Activated CD4-positive, alpha-beta T cell treated with anti-CD3 and anti-CD28 coated beads, Interleukin-2, amount 50 U/mL, for 24 hours (primary cell): ENCODE measurements around the gene RAB2B.

Experiments used
- DNase-seq, 2 donors: peaks; one replicate each; pipeline ENCODE4 v3.0.0-alpha.2; 2020; ENCODE audit warnings: low read depth in 1 of 2, low spot score in 1 of 2

Gene RAB2B

DNA sequence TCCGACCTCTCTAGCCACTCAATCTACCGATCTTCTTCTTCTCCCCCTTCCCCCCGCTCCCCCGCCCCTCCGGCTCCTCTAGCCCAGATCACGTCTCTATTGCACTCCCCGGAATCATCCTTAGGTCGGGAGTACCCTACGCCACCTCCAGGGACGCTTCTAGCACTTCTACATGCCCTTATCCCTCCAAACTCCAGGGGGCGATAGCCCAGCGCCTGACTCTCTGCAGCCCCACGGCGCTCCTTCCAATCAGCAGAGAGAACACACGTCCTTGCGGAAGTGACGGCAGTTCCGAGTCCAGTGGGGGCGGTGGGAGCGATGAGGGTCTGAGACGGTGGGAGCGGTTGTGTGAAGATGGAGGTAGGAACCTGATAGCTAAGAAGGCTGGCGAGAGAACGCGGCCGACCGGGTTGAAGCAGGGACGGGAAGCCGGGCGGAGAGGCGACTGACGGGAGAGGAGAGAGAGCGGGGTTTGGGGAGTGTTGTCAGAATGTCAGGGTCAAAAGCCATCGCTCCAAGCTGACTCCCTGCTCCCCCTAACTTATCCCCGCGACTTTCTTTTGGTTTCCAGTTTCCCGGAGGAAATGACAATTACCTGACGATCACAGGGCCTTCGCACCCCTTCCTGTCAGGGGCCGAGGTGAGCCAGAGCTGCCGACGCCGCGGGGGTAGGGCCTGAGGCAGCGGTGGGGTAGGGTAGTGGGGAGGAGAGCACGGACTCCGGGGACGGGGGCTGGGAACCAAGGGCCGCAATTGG lies at the start of gene RAB2B, which contains the start of gene TOX4:
Gene RAB2B, minus strand, starts transcription at position 35 of the 757 bp plus-strand sequence. CDS start 87 bp downstream, outside the sequence.
Gene TOX4, plus strand, starts transcription at position 271 of the 757 bp plus-strand sequence. Its CDS starts 84 bp downstream, at position 355.
- peak; percentile 84 to 94 for DNase-seq

DNA sequence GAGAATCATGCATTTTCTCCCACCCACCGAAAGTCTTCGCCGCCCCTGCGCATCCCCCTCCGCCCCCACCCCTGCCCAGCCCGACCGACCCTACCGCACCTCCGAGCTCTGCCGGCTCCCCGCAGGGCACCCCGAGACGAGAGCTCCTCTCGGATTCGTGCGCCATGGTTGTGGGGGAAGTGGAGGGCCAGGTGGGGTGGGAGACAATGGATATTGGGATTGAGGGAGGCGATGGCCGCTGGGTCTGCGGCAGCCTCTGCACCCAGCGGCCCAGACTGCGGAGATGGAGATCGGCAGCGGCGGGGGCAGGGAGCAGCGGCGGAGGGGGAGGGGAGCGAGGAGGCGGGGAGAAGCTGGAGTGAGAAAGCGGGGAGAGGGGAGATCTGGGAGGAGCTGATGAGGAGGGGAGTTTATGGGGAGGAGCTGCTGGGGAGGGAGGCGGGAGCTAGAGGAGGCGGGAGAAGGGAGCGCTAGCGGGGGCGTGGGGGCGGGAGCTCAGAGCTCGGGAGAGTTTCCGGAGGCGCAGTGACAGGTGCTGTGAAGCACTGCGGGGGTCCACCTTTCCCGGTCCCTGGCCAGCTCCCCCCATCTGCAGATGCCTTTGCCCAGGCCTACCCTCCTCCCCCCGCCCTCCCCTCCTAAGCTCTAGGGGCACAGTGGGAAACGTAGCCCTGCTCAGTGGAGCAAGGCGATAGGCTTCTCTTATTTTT lies 49.4 kb upstream of the RAB2B start, which contains the start of gene SALL2:
Gene SALL2, minus strand, starts transcription at position 385 of the 710 bp plus-strand sequence. Its CDS starts 219 bp downstream, at position 166.
- DNase-seq = peak; percentile 29 to 57

DNA sequence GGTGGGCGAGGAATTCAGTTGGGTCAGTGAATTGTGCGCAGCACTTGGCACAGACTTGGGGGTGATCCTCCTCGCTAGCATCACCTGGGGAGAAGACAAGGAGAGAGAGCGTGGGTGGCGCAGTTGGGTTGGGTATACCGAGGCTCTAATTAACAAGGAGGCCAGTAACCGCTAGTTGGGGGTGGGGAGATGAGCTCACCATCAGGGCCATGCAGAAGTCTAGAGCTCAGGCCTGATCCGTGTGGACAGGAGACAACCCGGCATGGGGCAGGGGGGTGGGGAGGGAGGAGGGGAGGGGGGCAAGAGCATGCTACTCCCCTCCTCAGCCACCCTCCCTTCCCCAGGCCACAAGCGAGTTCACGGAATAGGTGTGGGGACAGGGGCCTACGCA lies 48.8 kb upstream of the RAB2B start:
- no peak for DNase-seq

DNA sequence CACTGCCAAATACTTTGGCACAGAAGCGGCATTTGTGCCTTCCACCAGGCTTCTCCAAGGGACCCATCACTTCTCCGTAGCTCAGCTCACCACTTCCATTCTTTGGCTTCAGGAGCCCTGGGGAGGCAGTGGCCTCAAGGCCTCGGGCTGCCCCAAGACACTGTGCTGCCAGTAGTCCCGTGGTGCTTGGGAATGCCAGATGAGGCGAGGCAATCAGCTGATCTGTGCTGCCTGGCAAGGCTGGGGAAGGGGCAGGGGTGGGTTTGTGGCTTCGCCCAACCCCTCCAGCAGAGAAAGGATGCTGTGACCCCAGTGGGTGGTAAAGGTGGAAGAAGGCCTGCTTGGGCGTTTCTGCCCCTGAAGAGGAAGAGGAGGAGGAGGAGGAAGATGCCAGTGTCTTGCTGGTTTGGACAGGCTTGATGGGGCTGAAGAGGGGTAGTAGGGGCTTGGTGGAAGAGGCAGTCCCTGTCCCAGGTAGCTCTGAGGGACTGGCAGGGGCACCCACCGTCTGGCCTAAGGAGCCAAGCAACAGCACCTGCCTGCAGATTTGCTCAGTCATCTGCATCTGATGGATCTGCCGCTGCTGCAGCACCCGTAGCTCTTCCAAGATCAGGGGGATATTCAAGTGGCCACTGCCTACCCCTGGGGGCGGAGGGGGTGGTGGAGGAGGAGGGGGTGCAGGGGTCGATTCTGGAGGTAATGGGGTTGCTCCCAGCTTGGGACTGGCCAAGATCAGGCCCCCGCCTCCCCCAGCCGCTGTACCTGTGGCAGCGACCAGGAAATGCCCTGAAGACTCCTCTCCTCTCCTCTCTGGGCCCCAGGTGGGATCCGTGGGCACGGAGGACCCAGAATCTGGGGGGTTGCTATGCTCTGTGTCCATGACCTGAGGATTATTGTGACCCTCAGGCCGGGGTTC lies 48.1 kb upstream of the RAB2B start:
- DNase-seq = no peak

DNA sequence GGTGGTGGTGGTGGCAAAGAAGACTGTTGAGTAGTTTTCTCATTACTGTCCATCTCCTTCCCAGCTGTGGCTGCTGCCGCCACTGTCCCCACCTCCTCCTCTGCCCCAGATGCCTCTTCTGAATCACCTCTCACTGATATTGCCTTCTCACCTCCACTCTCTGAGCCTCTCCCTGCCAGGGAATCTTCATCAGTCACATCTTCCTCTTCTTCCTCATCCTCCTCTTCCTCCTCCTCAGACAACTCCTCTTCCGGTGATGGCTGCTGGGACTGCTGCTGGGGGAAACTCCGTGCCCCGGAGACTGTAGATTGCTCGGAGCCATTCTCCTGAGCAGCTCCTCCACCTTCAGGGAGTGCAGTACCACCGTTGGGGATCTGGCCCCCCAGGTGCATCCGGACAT lies 46.4 kb upstream of the RAB2B start:
- no peak for DNase-seq

DNA sequence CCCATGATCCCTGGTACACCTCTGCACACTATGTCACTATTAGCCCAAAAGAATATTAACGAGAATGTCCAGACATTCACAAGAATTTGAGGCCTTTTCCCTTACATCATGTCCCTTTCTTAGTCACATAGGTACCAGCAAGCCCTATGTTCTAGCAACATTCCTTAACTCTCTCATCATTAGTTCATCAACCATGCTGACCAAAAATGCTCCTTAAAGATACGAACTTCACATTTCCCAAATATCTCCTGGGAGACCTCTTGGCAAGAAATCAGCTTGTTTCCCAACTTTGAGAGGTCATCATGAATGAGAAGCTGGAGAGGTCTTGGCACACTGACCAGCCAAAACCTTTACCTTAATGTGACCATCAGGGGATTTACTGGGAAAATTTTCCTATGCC lies 44.7 kb upstream of the RAB2B start:
- no peak for DNase-seq

DNA sequence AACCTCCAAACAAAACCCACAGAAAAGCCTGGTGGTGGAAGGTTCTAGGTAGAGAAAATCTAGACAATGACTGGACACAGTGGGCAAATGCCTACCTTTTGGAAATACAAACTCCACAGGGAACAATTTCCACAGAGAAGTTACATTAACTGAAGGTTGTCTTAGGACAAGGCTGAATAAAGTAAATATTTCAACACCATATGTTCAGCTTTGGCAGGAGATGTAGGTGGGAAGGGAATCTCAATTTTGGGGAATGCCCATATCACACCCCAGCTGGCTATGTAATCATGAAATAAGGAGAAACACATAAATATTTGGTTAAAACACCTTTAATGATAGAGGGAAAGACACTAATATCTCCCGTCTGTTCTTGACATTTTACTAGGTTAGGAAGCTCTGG lies 44.0 kb upstream of the RAB2B start:
- no peak for DNase-seq

DNA sequence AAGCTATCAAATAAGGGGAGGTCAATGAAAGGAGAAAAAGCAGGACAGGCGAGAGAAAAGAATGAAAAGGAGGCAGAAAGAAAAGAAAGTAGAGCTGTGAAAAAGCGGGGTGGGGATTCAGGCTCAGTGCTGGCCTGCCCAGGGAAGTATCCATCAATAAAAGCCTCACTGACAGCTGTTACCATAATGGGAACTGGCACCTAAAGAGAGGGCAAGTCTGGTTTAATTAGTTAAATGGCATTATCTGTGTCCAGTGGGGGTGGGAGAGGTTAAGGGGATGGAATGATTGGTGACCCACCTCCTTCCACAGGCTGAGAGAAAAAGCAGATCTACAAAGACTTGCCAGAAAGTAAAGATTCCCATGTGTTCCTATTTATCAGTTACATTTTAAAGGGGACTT lies 42.0 kb upstream of the RAB2B start:
- no peak for DNase-seq

DNA sequence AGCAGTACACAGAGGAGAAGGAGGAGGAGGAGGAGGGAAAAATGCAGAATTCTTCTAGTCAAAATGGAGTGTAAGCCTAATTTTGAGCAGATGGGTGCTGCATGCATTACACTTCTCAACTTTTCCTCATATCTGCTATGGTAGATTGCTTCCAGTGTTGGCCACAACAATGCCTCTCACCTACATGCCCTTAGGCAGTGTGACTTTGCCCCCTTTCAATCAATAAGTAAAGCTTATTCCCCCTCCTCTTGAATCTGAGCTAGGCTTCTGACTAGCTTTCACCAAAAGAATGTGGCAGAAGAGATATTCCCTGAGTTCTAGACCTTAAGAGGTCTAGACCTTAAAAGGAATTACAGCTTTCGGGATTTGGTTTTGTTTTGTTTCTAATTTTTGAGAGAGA lies 37.6 kb upstream of the RAB2B start:
- DNase-seq = no peak

DNA sequence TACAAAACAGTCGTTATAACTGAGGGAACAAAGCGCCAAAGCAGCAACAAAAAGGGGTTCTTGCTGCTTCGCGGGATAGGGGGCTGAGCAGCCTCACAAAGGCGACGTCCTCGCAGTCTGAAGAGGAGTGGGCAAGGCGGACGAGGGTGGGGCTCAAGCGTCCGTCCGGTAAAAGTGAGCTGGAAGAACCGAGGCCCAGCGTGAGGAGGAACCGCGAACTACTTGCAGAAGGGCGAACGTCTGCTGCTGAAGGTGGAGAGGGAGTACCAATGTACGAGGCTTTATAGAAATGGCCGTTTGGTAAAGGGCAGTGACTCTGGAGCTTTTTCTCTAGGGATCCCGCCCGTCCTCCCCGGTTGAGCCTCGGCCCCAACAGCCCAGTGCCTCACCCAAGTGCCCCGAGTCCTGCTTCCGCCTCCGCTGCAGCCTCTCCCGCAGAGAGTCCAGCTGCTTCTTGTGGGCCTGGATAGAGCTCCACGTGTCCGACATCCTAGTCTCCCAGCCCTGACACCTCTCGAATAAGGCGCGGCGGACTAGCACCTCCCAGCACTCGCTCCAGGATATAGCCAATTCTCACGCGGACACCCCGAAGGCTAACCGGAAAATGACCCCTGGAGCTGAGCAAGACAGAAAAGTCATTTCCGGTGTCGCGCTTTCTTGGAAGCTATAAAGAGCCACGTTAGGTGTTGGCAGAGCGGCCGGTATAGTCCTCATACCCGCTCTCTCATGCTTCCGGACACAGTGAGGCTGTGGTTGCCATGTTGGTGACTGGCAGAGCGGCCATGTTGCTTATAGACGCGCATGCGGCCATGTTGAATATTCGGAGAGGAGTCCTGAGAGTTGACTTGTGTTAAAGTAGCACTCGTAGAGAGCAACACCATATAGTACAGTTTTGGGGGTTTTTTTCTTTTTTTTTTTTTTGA lies 34.2 kb upstream of the RAB2B start, which contains the start of gene METTL3:
Gene METTL3, minus strand, starts transcription at position 606 of the 923 bp plus-strand sequence. Its CDS starts 117 bp downstream, at position 489.
- DNase-seq = peak; percentile 72 to 93

DNA sequence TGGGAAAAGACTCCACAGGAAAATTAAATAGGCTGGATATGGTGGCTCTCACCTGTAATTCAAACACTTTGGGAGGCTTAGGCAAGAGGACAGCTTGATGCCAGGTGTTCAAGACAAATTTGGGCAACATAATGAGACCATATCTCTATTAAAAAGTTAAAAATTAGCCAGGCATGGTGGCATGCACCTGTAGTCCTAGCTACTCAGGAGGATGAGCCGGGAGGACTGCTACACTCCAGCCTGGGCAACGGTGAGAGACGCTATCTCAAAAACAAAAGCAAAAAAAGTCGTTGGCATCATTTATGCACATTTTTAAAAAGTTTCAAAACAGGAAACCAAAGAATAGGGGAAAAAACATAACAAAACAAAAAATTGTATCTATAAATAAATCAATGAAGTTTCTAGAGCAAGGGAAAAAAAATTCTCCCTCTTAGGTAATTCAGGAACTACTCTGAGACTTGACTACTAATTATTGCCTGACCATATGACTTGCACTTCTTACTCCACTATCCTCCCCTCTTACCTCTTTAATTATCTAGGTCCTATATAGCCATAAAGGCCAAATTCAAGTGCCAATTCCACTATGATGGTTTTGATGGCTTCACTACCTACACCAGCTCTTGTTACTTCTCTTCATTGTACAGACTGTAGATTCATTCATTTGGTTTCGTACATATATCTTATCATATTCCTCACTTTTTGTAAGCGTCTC lies 32.8 kb upstream of the RAB2B start:
- DNase-seq = no peak

DNA sequence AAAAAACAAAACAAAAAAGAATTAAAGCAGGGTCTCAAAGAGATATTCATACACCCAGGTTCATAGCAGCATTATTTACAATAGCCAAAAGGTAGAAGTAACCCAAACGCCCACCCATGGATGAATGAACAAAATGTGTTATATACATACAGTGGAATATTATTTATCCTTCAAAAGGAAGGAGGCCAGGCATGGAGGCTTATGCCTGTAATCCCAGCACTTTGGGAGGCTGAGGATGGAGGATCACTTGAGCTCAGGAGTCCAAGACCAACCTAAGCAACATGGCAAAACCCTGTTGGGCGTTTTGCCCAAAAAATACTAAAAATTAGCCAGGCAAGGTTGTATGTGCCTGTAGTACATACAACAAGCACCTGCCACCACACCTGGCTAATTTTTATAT lies 29.8 kb upstream of the RAB2B start:
- DNase-seq = no peak

DNA sequence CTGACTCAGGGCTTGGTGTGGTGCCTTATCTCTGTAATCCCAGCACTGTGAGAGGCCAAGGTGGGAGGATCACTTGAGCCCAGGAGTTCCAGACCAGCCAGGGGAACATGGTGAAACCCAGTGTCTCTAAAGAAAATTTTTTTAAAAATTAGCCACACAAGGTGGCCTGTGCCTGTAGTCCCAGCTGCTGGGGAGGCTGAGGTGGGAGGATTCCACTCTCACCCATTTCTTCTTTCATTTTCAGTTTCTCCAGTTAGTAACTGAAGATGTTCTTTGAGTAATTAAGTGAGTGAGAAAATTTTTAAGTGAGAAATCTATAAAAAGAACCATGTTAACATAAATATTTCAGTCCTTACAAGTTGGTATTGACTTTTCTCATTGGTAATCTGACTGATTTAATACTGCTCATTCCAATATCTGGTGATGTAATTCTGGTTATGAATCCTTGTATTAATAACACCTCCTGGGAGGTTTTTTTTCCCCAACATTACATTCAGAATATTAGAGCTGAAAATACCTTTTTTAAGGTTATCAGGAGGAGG lies 28.3 kb upstream of the RAB2B start:
- no peak for DNase-seq

DNA sequence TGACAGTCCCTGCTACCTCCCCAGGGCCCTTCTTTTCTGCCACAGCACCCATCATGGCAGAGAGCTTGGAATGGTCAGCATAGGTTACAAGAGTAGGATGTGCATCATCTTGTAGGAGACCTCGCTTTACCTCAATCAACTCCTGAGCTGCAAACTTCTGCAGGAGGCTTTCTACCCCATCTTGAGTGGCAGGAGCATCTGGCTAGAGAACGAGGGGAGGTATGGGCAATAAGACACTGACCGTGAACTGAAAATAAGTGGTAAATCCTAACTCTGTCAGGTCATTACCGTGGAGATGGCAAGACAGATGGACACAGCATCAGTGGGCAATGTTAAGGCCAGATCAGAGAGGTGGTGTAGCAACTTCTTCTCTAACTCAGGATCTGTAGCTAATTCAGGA lies 26.6 kb upstream of the RAB2B start:
- no peak for DNase-seq

DNA sequence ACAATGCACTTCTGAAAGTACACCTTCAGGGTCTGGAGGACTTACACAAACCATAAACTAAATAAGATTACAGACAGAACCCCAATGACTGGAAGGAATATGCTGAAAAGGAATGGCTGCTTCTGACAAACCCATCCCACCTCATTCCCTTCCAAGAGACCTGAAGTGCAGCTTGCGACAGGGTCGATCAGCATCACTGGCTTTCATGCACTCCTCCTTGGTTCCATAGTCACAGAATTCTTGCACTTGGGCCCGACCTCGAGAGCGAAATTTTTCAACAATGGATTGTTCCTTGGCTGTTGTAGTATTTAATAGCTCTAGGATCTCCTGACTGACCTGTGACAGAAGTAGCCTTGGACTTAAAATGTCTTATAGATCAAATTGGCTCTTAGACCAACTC lies 24.8 kb upstream of the RAB2B start:
- no peak for DNase-seq

DNA sequence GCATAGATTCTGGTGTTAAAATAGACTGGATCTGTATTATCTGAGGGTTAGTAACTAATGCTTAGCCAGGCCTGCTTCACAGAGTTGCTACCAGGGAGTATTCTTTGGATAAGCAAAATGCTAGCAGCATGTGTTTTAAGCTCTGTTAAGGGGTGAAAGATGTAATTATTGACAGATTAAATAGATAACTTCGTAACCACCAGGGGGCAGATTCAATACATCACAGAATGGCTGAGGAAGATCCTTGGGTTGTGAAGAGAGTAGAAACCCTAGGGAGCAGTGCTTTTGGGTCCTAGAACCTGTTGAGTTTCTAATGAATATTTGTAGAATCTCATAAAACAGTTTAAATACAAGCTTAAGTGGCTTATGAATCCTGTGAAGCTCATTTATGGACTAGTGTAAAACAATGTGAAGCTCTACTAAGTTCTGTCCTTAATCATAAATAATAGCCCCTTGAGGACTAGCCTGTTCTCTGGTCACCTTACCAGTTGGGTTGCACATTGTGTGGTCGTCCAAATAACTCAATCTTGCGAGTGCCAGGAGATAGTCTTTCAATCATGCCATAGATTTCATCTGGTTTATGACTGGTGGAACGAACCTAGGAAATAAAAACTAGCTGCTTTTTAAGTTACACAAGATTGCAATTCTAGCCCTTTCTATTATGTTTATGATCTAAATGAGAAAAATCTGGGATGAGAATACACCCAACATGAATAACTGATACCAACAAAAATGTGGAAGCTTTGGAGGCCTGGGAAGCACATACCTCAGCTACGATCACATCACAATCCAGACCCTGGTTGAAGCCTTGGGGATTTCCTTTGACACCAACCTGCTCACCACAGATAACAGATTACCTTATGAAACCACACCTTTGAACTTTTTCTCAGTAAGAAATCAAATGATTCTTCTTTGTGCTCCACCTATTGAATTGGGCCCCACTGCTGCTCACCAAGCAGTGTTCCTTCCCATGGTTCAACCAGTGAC lies 22.1 kb upstream of the RAB2B start:
- DNase-seq = peak in 1 of 2 donors; percentile 17

DNA sequence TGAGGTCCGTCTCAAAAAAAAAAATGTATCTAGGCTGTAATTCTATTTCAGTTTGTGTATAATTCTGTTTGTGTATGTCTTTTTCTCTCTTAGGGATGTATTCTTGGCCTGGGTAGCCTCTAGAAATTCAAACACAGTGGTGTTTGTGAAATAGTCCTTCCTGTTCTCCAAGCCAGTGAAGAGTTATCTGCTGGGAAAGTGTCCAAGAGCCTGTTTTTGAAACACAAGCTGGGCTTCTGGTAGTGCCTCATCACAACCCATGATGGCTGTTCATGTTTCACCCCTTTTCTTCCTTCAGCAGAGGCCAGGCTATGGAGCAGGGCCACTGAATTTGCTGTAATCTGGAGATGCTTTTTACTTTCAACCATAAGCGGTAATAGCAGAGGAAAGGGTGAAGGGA lies 19.7 kb upstream of the RAB2B start:
- DNase-seq = no peak
